SKM-1 treated with dmso at 0.1 percent for 144 hours (cell line): ENCODE results near the gene SHROOM1.

Source experiments
- DNase-seq: peaks from one replicate; lab custom pipeline; 2025; ENCODE audit not compliant: unreplicated experiment; lab: John Stamatoyannopoulos, UW

SHROOM1 gene

DNA sequence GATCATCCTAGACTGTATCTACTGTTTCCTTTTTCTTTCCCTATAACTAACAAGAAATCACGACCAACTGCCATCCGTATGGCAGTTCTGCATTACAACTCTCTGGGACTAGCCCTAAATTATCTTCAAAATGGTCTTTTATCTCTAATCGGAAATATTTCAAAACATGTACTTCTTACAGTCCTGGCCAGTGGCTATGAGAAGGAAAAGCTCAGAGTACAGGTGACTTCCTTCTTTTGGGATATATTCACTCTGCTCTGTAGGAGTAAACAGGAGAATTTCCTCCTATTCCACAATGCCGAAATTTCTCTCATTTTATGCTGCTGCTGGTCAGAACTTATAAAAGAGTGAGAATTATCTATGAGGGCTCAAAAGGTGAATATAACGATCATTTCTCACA lies 51.6 kb downstream of the SHROOM1 start:
- DNase-seq = no peak

DNA sequence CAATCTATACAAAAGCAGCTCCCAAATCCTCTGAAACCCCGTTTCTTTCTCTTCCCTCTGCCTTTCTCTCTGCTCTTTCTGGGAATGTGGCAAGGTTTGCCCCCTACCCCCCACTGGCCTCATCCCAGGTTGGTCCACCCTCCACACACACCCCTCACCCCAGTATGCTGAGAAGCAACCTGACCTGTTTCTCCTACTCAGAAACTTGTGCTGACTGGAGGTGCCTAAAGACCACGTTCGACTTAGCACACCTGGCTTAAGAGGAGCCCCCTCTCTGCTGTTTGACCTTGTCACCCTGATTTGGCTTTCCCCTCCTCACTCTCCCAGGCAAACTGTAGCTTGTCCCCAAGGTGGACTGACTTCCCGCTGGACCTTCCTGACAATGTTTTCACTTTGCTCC lies 52.3 kb downstream of the SHROOM1 start:
- DNase-seq = no peak

DNA sequence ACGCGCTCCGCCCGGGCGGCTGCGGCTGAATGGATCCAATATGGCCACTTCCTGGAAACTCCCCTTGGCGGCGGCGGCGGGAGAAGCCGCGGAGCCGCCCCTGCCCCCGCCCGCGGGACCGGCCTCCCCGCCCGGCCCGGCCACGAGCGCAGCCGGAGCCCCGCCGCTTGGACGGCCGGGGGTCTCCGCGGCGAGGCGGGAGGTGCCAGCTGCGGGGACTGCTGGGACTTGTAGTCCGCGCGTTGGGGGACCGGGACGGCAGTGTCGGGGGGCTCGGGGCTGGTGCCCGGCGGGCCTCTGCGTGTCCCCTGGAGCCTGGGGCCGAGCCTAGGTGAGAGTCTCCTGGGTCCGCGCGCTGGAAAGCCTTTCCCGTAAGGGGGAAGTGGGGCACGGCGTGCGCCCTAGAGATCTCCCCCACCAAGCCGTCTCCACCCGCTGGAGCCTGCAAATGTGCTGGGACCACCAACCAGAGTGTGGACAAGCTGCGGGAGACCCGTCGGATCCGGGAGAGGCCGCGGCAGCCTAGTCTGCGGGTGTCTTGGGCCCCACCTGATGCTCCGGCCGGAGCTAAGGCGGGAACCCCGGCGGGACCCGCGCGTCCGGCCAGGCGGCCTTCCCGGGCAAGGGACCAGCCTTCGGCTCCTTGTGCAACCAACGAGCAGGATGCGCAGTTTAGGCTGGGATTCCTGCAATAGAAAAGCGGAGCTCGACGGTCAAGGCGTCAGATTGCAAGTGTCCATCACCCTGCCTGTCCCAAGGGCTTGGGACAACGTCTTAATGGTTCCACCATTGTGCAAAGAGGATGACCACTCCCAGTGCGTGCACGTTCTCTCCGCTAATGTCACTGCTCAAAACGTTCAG lies 53.0 kb downstream of the SHROOM1 start, which contains the start of gene SEPTIN8:
Gene SEPTIN8 (minus strand): TSS at position 31 of the 861 bp plus-strand sequence. CDS start 102 bp downstream, outside the sequence.
- peak; percentile 15 for DNase-seq

DNA sequence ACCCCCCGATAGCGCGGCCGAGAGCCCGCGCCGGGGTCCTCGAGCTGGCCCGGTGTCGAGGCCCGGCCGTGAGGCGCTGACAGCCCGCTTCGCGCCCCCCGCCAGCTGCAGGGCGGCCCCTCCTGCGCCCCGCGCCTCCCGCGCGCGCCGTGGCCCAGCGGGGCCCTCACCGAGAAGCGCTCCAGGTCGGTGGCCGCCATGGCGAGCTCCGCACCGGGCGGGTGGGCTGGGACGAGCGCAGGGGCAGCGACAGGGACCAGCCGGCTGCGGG lies 53.6 kb downstream of the SHROOM1 start:
- DNase-seq = no peak

DNA sequence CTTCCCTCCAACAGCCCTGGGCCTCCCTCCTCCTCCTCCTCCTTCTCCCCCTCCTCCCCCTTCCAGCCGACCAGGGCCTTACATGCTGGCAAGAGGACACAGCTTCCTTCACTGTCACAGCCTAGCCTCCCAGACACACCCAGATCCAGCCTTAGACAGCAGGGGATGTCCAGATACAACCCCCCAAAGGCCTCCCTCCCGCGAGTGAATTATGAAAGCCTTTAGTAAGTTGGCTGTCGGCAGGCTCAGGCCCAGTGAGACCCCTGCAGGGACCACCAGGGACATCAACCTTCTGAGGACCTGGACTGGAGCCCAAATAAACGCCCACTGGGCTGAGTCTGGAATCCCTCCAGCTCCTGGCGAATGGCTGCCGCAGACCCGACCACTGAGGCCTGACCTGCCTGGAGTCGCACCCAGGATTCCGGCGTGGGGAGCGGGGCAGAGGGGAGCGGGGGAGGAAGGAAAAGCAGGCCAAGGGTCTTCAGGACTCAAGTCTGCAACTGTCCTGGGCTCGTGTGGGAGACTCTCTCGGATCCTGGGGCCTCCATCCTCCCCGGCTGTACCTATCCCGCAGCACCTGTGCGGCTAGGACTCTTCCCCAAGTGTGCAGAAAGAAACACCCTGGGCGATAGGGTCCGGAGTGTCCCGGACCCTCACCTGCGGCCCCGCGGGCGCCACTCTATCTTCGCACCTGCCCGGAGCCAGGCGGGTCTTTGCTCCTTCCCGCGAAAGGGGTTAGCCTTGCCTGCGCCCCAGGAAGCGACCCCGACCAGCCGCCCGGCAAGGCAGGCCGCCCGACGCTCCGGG lies 54.1 kb downstream of the SHROOM1 start:
- DNase-seq = no peak

DNA sequence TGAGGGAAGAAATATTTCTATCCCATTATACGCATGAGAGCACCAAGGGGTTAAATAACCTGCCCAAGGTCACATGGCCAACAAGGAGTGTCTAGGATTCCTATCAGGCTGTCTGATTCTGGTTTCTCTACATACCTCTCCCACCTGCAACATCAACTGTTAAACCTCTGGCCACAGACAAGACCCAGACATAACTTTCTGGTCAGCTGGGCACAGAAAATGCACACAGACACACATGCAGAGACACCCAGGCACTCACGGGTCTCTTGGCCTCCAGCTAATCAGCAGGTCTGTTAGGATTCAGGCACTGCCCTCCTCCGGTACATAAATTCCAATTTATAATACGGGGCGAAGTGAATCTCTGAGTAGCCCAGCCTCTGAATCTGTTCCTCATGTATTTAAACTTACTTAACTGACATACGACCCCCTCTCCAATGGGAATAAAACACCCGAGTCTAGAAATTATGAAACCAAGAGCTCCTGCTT lies 54.9 kb downstream of the SHROOM1 start:
- no peak for DNase-seq

DNA sequence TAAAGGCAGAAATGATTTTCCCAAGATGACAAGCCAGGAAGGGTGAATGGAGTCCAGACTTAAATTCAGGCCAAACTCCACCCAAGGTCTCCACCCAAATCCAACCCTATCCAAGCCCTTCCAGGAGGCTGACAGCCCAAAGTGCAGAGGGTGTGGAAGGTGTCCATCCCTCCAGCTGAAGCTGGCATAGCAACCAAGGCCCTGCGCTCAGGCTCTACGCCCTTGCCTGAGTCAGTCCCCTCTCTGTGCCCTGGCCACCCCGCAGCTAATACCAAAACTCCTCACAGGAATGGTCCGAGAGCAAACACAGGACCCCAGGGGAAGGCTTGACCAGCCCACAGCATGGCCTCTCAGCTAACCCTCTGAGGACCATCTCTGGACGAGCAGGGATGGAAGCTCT lies 55.6 kb downstream of the SHROOM1 start:
- no peak for DNase-seq

DNA sequence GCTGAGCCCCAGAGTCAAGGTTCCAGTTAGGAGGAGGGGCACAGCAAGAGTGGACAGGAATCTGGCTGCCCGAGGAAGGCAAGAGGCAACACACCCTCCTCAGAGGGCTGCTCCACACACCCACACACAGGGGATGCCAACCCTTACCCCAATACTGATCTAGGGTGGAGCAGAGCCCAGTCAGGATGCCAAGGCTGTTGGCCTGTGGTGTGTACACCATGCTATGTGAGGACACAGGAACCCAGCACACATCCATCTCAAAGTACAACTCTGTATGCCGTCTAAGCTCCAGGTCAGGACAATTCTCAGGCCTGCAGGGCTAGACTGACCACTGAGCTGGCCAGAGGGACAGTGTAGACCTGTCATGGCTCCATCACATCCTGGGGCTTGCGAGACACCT lies 56.0 kb downstream of the SHROOM1 start:
- DNase-seq = no peak

DNA sequence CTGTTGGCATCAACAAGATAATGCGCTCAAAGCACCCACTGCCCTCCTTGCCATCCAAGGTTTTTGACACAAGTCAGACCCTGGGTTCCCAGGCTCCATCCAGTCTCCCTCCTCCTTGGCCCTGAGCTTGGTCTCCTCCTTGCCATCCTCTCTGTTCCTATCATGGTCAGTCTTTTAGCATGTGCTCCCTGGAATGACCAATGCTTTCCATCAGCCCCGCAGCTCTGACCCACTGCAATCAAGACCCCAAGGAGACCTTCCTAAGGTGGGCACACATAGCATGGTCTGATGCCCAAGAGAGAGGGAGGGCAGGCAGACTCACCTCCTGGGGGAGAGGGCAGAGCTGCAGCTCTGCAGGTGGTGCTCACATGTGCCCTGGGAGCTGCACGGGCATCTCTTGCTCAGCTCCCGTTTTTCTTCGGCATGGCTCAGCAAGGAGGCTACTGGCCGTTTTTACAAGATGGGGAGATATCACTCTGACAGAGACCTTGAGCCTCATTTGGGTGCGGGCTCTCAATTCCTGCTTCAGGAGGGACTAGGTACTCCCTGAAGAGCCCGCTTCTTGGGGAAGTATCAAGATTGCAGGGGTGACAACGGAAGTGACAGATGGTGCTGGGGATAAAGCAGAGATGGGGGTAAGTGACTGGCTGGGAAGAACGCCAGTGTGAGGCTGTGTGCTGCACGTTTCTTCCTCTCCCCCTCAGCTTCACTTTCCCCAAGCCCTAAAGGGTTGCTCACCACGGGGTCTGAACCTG lies 56.7 kb downstream of the SHROOM1 start:
- DNase-seq = no peak

DNA sequence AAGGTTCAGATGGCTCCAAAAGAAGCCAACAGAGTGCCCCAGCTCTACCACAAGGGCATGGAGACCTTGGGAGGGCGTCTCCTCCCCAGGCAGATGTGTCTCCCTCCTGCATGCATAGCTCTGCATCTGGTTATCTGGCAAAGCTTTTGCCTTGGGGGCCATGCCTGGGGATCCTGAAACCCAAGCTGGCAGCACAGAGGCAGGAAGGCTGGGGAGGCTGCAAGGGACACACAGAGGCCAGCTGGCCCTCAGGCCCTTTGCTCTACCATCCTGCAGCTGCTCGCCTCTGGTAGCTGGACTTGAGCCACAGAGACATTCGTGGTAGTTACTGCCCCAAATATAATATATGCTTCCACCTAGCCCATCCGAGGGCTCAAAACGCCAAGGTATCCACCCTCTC lies 57.3 kb downstream of the SHROOM1 start:
- no peak for DNase-seq

DNA sequence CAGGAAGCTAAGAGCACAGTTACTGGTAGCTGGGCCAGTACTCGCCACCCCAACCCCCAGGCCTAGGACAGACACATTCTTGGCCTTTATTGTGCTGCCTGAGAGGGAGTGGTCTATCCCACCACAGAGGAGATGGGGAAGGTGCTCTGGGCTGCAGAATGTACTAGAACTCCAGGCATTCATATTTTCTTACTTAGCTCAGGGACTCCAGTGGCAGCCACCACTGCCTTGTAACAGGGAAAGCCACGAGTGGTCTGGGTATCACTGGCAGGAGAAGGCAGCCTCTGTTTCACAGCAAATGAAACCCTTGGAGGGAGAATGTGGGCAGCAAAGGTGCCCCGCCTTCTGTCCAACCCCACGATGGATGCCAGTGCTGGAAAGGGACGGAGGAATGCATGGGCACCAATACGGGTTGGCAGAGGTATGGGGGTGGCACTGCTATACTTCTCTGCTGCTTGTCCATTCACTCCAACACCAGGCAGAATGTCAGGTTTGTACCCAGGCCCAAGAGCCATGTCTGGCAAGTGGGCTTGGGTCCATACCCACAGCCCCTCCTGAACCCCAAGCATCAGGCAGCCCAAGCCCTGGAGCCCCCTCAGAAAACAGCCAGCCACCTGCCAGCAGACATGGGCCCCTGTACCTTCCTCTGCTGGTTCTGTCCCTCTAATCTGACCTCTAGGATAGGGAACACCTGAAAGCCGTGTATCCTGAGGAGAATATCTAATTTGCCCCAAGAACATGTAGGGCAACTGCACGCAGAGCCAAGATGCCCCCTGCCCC lies 58.0 kb downstream of the SHROOM1 start:
- no peak for DNase-seq
